Neuronal stem cell (in vitro differentiated cells): ENCODE measurements around the gene SETD2.

Experiments
- DNase-seq: peaks from one replicate; pipeline ENCODE4 v3.0.0-alpha.2; 2013; ENCODE audit warnings: low spot score
- H2AFZ ChIP-seq: one replicate; pipeline ENCODE4 v1.6.1; 2013; ENCODE audit warnings: mild to moderate bottlenecking, low read length, inconsistent platforms
- H2AK5ac ChIP-seq: 2 replicates; pipeline ENCODE4 v1.6.1; 2013; ENCODE audit warnings: low read depth, mild to moderate bottlenecking, inconsistent platforms, low read length, moderate library complexity, mixed read lengths
- H2BK120ac ChIP-seq: 2 replicates; pipeline ENCODE4 v1.6.1; 2013; ENCODE audit warnings: low read depth, mild to moderate bottlenecking, inconsistent platforms, low read length, moderate library complexity, mixed read lengths
- H2BK12ac ChIP-seq: one replicate; pipeline ENCODE4 v1.6.1; 2013; ENCODE audit warnings: low read length, inconsistent platforms
- H2BK15ac ChIP-seq: 2 replicates; pipeline ENCODE4 v1.6.1; 2013; ENCODE audit warnings: mild to moderate bottlenecking, low read length, inconsistent platforms, mixed read lengths
- H2BK5ac ChIP-seq: one replicate; pipeline ENCODE4 v1.6.1; 2013; ENCODE audit warnings: inconsistent platforms, mild to moderate bottlenecking, low read length, moderate library complexity
- H3K14ac ChIP-seq: one replicate; pipeline ENCODE4 v1.6.1; 2013; ENCODE audit warnings: low read length, inconsistent platforms
- H3K18ac ChIP-seq: 2 replicates; pipeline ENCODE4 v1.6.1; 2013; ENCODE audit warnings: low read length, inconsistent platforms
- H3K23ac ChIP-seq: 2 replicates; pipeline ENCODE4 v1.6.1; 2013; ENCODE audit warnings: low read depth, mild to moderate bottlenecking, mixed read lengths, low read length, inconsistent platforms; ENCODE audit not compliant: poor library complexity
- H3K27ac ChIP-seq: replicated peaks from 3 replicates; pipeline ENCODE4 v1.5.1; 2013; ENCODE audit warnings: low read length, inconsistent platforms
- H3K27me3 ChIP-seq, 3 experiments: 2 replicates each; pipeline ENCODE4 v1.6.1; 2013; ENCODE audit warnings: low read length in 3 of 3, mild to moderate bottlenecking in 2 of 3, inconsistent platforms in 1 of 3, low read depth in 1 of 3, mixed read lengths in 1 of 3, moderate library complexity in 1 of 3; ENCODE audit not compliant: control insufficient read depth in 3 of 3, insufficient read depth in 3 of 3
- H3K36me3 ChIP-seq, 2 donors: replicated peaks in 1 of 2; 2 replicates each; pipeline ENCODE4 v1.6.1; 2013; ENCODE audit warnings: low read length in 2 of 2; ENCODE audit not compliant: control insufficient read depth in 2 of 2, insufficient read depth in 2 of 2
- H3K4ac ChIP-seq: 2 replicates; pipeline ENCODE4 v1.6.1; 2013; ENCODE audit warnings: inconsistent platforms, mild to moderate bottlenecking, low read length, moderate library complexity
- H3K4me1 ChIP-seq, 2 donors: 1 replicate in 1 of 2; 2 replicates in 1 of 2; pipeline ENCODE4 v1.6.1; 2013; ENCODE audit warnings: low read length in 2 of 2, low read depth in 1 of 2; ENCODE audit not compliant: control insufficient read depth in 2 of 2, insufficient read depth in 1 of 2
- H3K4me2 ChIP-seq: one replicate; pipeline ENCODE4 v1.6.1; 2013; ENCODE audit warnings: mild to moderate bottlenecking, low read length, inconsistent platforms; ENCODE audit not compliant: insufficient read depth, poor library complexity, severe bottlenecking
- H3K4me3 ChIP-seq, 2 donors: 2 replicates each; pipeline ENCODE4 v1.5.1; 2013; ENCODE audit warnings: low read length in 2 of 2, mild to moderate bottlenecking in 2 of 2, inconsistent platforms in 1 of 2, moderate library complexity in 1 of 2
- H3K79me1 ChIP-seq: one replicate; pipeline ENCODE4 v1.6.1; 2013; ENCODE audit warnings: low read depth, mild to moderate bottlenecking, inconsistent platforms, low read length, moderate library complexity
- H3K9ac ChIP-seq: one replicate; pipeline ENCODE4 v1.6.1; 2013; ENCODE audit warnings: mild to moderate bottlenecking, low read depth, low read length, inconsistent platforms; ENCODE audit not compliant: poor library complexity
- H3K9me3 ChIP-seq, 2 donors: replicated peaks in 1 of 2; 2 replicates each; pipeline versions ENCODE3 to v1.6.1; 2013; ENCODE audit warnings: low read length in 2 of 2, mild to moderate bottlenecking in 2 of 2, inconsistent platforms in 1 of 2, low read depth in 1 of 2, mixed read lengths in 1 of 2, moderate library complexity in 1 of 2; ENCODE audit not compliant: control insufficient read depth in 2 of 2, insufficient read depth in 1 of 2
- H4K8ac ChIP-seq: one replicate; pipeline ENCODE4 v1.6.1; 2013; ENCODE audit warnings: low read depth, mild to moderate bottlenecking, inconsistent platforms, low read length, moderate library complexity
- H4K91ac ChIP-seq: one replicate; pipeline ENCODE4 v1.6.1; 2013; ENCODE audit warnings: low read length, low read depth, mild to moderate bottlenecking, inconsistent platforms; ENCODE audit not compliant: poor library complexity
- WGBS, 2 donors: extraction: QIAGEN DNeasy Blood & Tissue Kit; methylation state at CpG; one replicate each; pipeline ENCODE4 v1.1.7; 2013; ENCODE audit warnings: missing lambda C conversion rate in 2 of 2, mixed read lengths in 1 of 2; ENCODE audit not compliant: insufficient read length in 2 of 2, insufficient replicate concordance in 1 of 2; ENCODE audit errors: extremely low coverage in 2 of 2; 5-methylcytosine and 5-hydroxymethylcytosine counted together

SETD2 gene

GRCh38 chr3:47003461-47004368 is 160.2 kb downstream of the SETD2 start:
- H2BK120ac ChIP-seq, result peak overlapping the region; percentile 78
- peaks cover 0 to 9% of the 10 kb centered on the region in 2 donors for H3K36me3 ChIP-seq
- no peaks in the 10 kb centered on the region for H3K9me3 ChIP-seq
- H3K23ac ChIP-seq, result peak overlapping the region; percentile 50
- no peaks in the 10 kb centered on the region for H3K27me3 ChIP-seq
- H2BK5ac ChIP-seq, result peak overlapping the region; percentile 48
- no CpG with 5 or more reads among the region's 27 CpGs for WGBS, 2 donors
- no peak overlapping the region for H3K4me3 ChIP-seq
- peaks cover 1 to 2% of the 10 kb centered on the region in 2 donors for H3K4me1 ChIP-seq
- H4K91ac ChIP-seq, result no peak overlapping the region
- no peak overlapping the region for H2BK15ac ChIP-seq
- peak overlapping the region; percentile 4 for H3K9ac ChIP-seq
- no peak overlapping the region for H3K27ac ChIP-seq
- peaks cover 2% of the 10 kb centered on the region for H3K79me1 ChIP-seq
- no peak overlapping the region for H2BK12ac ChIP-seq
- no peak overlapping the region for H2AK5ac ChIP-seq
- no peak overlapping the region for H3K14ac ChIP-seq
- H2AFZ ChIP-seq, result no peak overlapping the region
- no peak for DNase-seq
- peak overlapping the region; percentile 93 for H4K8ac ChIP-seq
- H3K4ac ChIP-seq, result no peak overlapping the region
- no peak overlapping the region for H3K18ac ChIP-seq
- no peak overlapping the region for H3K4me2 ChIP-seq

- no CpG with 5 or more reads among the region's 10 CpGs for WGBS, 2 donors
- Histone ChIP-seq H3K4me2 (no peak overlapping the region), H2AFZ (no peak overlapping the region), H3K9me3 (no peaks in the 10 kb centered on the region), H3K4me1 (peaks cover 3 to 4% of the 10 kb centered on the region in 2 donors), H2AK5ac (peak overlapping the region; percentile 90), H3K4me3 (no peak overlapping the region), H4K91ac (no peak overlapping the region), H3K27me3 (no peaks in the 10 kb centered on the region), H2BK5ac (peak overlapping the region; percentile 66), H3K18ac (peak overlapping the region; percentile 48), H3K27ac (no peak overlapping the region), H2BK120ac (no peak overlapping the region), H3K4ac (no peak overlapping the region), H2BK12ac (no peak overlapping the region), H3K79me1 (peaks cover 2% of the 10 kb centered on the region), H3K9ac (no peak overlapping the region), H3K23ac (no peak overlapping the region), H2BK15ac (no peak overlapping the region), H3K36me3 (peaks cover 0 to 9% of the 10 kb centered on the region in 2 donors), H4K8ac (peak overlapping the region; percentile 29), H3K14ac (no peak overlapping the region)
- DNase-seq, result no peak
These were observed 160.9 kb downstream of the SETD2 start for GRCh38 chr3:47003056-47003410.

- Histone ChIP-seq H3K27ac (no peak overlapping the region), H4K8ac (peak overlapping the region; percentile 29)
These were observed 161.5 kb downstream of the SETD2 start for GRCh38 chr3:47002171-47003055.

More at GRCh38 chr3:47002171-47003055, 161.5 kb downstream of the SETD2 start:
- peaks cover 0 to 9% of the 10 kb centered on the region in 2 donors for H3K36me3 ChIP-seq
- H3K9me3 ChIP-seq, result no peaks in the 10 kb centered on the region
- no peak overlapping the region for H4K91ac ChIP-seq
- peak overlapping the region; percentile 28 for H3K18ac ChIP-seq
- H2BK120ac ChIP-seq, result no peak overlapping the region
- H3K79me1 ChIP-seq, result peaks cover 2% of the 10 kb centered on the region
- no peak overlapping the region for H2BK12ac ChIP-seq
- DNase-seq, result no peak
- H2AFZ ChIP-seq, result no peak overlapping the region
- H2BK5ac ChIP-seq, result peak overlapping the region; percentile 66
- H2AK5ac ChIP-seq, result peak overlapping the region; percentile 90
- peak overlapping the region; percentile 84 for H3K14ac ChIP-seq
- H3K4me2 ChIP-seq, result no peak overlapping the region
- no peak overlapping the region for H3K4me3 ChIP-seq
- H3K4me1 ChIP-seq, result peaks cover 3 to 4% of the 10 kb centered on the region in 2 donors
- peak overlapping the region; percentile 73 for H3K23ac ChIP-seq
- WGBS, 2 donors, result no CpG with 5 or more reads among the region's 35 CpGs
- H3K9ac ChIP-seq, result no peak overlapping the region
- no peak overlapping the region for H3K4ac ChIP-seq
- H3K27me3 ChIP-seq, result no peaks in the 10 kb centered on the region
- H2BK15ac ChIP-seq, result no peak overlapping the region
